GM12873 (cell line): ENCODE results near the gene LCLAT1.

Experiments used
- TF ChIP-seq, protein P1 (sequence below): IDR thresholded peaks from 2 replicates; pipeline ENCODE4 v1.5.1; 2012; ENCODE audit warnings: low read depth, mild to moderate bottlenecking, moderate library complexity, low read length, control low read depth; ENCODE audit not compliant: insufficient read depth; ENCODE audit errors: missing control alignments

Gene LCLAT1

DNA sequence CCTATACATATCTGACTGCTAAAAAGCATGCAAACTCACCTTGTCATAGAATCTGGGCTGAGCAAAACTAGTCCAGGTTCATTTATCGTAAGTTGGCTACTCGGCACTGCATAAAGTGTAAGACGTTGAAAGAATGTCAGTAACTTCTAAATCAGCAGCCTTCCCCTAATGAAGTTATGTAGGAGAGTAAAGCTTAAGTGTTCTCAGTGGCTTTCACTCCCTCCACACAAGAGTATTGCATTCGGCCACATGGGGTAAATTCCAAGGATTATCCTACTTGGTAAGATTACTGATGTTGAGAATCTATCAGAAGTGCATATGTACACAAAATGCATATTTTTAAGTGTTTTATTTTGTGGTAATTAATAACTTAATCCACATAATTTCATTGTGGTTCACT lies 130.1 kb downstream of the LCLAT1 start:
- TF ChIP-seq, protein P1, sequence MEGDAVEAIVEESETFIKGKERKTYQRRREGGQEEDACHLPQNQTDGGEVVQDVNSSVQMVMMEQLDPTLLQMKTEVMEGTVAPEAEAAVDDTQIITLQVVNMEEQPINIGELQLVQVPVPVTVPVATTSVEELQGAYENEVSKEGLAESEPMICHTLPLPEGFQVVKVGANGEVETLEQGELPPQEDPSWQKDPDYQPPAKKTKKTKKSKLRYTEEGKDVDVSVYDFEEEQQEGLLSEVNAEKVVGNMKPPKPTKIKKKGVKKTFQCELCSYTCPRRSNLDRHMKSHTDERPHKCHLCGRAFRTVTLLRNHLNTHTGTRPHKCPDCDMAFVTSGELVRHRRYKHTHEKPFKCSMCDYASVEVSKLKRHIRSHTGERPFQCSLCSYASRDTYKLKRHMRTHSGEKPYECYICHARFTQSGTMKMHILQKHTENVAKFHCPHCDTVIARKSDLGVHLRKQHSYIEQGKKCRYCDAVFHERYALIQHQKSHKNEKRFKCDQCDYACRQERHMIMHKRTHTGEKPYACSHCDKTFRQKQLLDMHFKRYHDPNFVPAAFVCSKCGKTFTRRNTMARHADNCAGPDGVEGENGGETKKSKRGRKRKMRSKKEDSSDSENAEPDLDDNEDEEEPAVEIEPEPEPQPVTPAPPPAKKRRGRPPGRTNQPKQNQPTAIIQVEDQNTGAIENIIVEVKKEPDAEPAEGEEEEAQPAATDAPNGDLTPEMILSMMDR: no peak

DNA sequence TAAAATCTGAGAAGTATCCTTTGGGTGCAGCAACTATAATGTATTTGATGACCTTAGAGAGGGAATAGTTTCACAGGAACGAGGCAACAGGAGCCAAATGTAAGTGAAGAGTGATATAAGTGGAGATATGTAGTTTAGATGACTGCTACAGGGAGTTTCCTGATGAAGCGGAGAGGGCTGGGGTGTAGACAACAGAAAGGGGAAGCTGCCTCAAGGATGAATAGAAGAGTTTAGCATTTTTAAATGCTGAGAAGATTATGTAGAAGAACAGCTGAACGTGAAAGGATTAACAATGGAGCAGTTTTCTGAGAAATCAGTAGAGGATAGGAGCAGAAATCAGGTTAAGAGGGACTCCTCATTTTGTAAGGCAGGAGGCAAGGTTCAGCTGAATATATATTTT lies 133.3 kb downstream of the LCLAT1 start:
- TF ChIP-seq, protein P1: no peak

DNA sequence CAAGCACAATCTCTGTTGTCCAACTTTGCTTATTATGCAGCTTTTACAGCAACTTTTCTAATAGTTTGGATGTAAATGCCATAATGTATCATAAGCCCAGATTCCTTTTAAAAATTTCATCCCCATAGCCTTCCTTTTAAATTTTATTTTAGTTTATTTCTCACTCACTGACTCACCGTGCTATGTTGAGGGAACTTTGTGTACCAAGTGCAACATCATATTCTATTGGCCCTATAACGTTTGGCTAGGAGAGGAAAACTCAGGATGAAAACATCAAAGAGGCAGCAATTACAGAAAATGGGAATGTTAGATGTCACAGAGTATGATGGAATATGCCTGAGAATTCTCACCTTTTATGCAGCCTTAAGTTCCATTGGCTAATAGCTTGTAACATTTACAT lies 135.5 kb downstream of the LCLAT1 start:
- TF ChIP-seq, protein P1: no peak

DNA sequence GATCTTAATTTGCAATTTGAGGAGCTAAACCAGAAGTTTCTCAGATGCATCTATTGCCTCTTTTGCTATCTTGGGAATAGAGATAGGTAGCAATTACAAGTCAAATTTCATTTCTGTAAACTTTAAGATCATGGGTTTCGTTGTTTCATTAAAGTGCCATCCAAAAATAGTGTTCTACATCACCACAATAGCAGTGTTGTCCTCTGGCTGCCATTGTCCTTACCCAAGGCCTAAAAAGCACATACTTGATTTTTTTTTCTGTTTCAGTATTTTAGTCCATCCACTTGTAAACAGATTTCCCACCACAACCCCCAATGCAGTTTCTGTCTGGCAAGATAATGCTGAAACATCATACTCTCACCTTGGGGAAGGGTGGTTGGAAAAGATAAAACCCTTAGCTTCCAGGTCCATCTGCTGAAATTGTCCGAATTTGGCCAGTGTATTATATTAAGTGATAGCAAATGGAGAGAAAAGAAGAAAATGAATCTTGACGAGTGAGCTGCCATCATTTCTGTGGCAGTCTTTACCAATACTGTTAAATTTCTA lies 136.2 kb downstream of the LCLAT1 start:
- TF ChIP-seq, protein P1: no peak

DNA sequence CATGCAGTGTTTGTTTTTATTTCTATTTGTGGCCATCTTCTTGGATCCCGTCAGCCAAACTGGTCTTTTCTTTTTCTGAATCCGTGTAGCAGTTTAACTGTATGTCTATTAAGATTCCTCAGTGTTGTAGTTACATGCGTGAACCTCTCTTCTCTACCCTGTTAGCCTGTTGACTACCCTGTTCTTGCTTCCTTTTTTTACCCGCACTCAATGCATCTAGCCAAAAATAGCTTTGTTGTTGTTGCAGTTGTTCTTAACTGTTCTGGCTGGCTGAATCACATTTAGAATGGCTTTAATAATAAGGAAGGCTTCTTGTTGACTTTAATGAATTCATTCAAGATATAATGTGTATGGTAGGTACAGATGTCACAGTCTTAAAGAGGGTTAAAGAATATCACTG lies 137.1 kb downstream of the LCLAT1 start:
- TF ChIP-seq, protein P1: no peak

DNA sequence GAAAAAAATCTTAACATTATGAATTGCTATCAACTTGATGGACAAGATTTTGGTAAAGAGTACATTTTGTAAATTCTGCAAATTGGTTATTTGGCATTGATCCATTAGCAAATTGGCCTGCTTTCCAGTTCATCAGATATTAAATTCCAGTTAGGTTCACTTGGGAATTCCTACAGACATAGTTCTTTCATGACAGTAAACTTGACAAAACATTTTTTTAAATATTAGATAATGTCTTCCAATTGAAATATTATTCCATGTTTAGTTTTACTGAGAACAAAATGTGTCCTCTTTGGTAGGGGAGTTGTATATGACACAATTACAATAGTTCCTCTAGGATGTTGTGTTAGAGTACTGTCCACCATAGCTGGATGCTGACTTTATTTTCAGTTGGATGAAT lies 141.9 kb downstream of the LCLAT1 start:
- TF ChIP-seq, protein P1: no peak

DNA sequence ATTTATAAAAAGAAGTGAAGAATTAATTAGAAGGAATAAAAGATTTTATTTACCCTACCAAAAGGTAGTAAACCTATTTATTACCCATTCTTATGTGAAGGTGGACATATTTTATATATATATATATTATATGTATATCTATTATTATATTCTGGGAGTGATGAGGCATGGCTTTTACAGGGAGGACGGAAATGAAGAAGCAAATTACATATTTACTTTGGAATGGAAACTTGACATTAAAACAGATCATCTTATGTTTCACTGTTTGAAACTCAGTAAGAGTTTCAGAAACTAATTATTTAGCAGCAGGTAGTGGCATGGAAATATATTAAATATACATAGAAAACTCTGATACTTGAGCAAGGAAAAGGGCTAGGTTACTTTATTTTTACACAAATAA lies 143.4 kb downstream of the LCLAT1 start:
- TF ChIP-seq, protein P1: no peak

DNA sequence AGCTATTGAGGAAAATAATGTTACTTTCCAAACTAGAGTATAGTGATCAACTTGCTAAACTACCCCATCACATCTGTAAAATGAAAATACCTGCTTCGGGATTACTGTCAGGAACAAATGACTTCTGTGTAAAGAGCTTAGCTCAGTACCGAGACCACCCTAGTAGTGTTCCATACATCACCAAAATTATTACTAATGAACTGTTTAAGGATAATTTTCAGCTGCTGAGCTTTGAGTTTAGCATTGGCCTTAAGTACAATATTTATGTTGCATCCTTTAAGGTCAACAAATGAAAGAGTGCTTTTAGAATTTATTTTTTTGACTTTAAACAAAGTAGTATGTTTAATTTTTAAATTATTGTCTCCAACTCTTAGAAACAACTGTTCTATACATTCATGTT lies 144.1 kb downstream of the LCLAT1 start:
- TF ChIP-seq, protein P1: no peak
